Kidney epithelial cell (primary cell): ENCODE results near the gene LRP8. TPM values are rescaled to one million over a fixed set of nuclear protein-coding genes. Genes with fewer than 3 reads are reported as not detected.

Experiments
- DNase-seq: peaks from one replicate; pipeline ENCODE4 v3.0.0-alpha.2; 2010; ENCODE audit warnings: low read depth
- H3K27me3 ChIP-seq: 2 replicates; pipeline ENCODE4 v1.6.0; 2011; ENCODE audit warnings: low read length; ENCODE audit not compliant: control insufficient read depth, insufficient read depth
- H3K36me3 ChIP-seq: 2 replicates; pipeline ENCODE4 v1.5.1; 2011; ENCODE audit warnings: low read length; ENCODE audit not compliant: control insufficient read depth, insufficient read depth
- H3K4me3 ChIP-seq: 2 replicates; pipeline ENCODE4 v1.5.1; 2011; ENCODE audit warnings: low read depth, mild to moderate bottlenecking, control low read depth, low read length
- CTCF ChIP-seq: IDR thresholded peaks from 2 replicates; pipeline ENCODE4 v1.5.1; 2011; ENCODE audit warnings: mild to moderate bottlenecking, moderate library complexity, low read length, control low read depth, inconsistent platforms; ENCODE audit not compliant: insufficient read depth, poor library complexity, severe bottlenecking
- total RNA-seq: library from RNA; depleted of rRNA; stranded (reverse); fragments of >200 nt; gene quantifications from 2 replicates; pipeline ENCODE4 v1.2.3, GENCODE V29; 2015

LRP8 gene
- total RNA-seq, 1 donor from 2014 or later, result 7.5 TPM

GRCh38 chr1:53203466-53203865, 124.4 kb downstream of the LRP8 start:
- no peak for TF ChIP-seq CTCF
- Histone ChIP-seq H3K27me3 (no peaks in the 10 kb centered on the region), H3K36me3 (peaks cover 5% of the 10 kb centered on the region), H3K4me3 (no peak overlapping the region)
- no peak for DNase-seq

- no peaks in the 10 kb centered on the region for H3K27me3 ChIP-seq
- TF ChIP-seq CTCF, result no peak
- no peak overlapping the region for H3K4me3 ChIP-seq
- H3K36me3 ChIP-seq, result peaks cover 2% of the 10 kb centered on the region
- DNase-seq, result no peak
These were observed 129.6 kb downstream of the LRP8 start for GRCh38 chr1:53198241-53198651.

- DNase-seq, result no peak
- TF ChIP-seq CTCF, result no peak
- Histone ChIP-seq H3K4me3 (peak overlapping the region; percentile 74), H3K27me3 (no peaks in the 10 kb centered on the region), H3K36me3 (peaks cover 1% of the 10 kb centered on the region)
These were observed 130.3 kb downstream of the LRP8 start for GRCh38 chr1:53197291-53198200.

- no peak for TF ChIP-seq CTCF
- Histone ChIP-seq H3K27me3 (no peaks in the 10 kb centered on the region), H3K36me3 (no peaks in the 10 kb centered on the region), H3K4me3 (peak within 1 kb of the TSS; percentile 74)
- peak; percentile 62 for DNase-seq
These were observed 131.2 kb downstream of the LRP8 start, which contains the start of gene CPT2 for GRCh38 chr1:53196485-53197290. TSS of gene CPT2 (plus strand) at chr1:53196824. CDS start at chr1:53196944, 120 bp downstream.

- no peak for TF ChIP-seq CTCF
- no peak for DNase-seq
- Histone ChIP-seq H3K36me3 (no peaks in the 10 kb centered on the region), H3K4me3 (peak overlapping the region; percentile 74), H3K27me3 (no peaks in the 10 kb centered on the region)
These were observed 131.8 kb downstream of the LRP8 start for GRCh38 chr1:53196017-53196484.
